ENCODE results near the gene PARD3.

DNA sequence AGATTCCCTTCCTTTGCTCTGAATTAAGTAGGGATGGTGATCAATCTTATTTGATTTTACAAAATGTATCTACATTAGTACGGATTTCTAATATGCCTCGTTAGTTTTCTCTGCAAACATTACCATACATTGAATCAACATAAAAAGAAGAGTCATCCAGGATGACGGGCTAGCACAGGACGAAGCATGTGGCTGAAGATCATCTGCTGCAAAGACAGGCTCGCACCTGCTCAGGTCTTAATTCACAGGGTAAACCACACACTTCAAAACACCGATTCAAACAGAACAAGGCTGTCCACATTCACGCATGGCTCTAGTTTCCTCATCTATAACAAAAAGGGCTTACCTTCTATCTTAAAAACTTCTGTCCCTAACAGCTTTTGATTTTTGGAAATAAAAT, 323.0 kb downstream of the PARD3 start:
- TF ChIP-seq, protein P1, sequence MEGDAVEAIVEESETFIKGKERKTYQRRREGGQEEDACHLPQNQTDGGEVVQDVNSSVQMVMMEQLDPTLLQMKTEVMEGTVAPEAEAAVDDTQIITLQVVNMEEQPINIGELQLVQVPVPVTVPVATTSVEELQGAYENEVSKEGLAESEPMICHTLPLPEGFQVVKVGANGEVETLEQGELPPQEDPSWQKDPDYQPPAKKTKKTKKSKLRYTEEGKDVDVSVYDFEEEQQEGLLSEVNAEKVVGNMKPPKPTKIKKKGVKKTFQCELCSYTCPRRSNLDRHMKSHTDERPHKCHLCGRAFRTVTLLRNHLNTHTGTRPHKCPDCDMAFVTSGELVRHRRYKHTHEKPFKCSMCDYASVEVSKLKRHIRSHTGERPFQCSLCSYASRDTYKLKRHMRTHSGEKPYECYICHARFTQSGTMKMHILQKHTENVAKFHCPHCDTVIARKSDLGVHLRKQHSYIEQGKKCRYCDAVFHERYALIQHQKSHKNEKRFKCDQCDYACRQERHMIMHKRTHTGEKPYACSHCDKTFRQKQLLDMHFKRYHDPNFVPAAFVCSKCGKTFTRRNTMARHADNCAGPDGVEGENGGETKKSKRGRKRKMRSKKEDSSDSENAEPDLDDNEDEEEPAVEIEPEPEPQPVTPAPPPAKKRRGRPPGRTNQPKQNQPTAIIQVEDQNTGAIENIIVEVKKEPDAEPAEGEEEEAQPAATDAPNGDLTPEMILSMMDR (IDR thresholded peaks at IDR 0.05; ENCODE audit: extremely low read depth in 1 of 2, insufficient read depth in 1 of 2, low read depth in 1 of 2, low read length in 2 of 2), result no peak
- TF ChIP-seq FOS (IDR thresholded peaks at IDR 0.05; ENCODE audit: borderline replicate concordance, insufficient read depth, low read length) (no peak), POLR2A (IDR thresholded peaks at IDR 0.05; ENCODE audit: low read depth, low read length) (no peak)
